Ovary (tissue), 9 donors: ENCODE results near the gene TLNRD1. TPM values are rescaled to one million over a fixed set of nuclear protein-coding genes. Genes with fewer than 3 reads are reported as not detected.

Source experiments
- DNase-seq, 5 donors: peaks; one replicate each; pipeline ENCODE4 v3.0.0-alpha.2; 2019 to 2020
- H3K27ac ChIP-seq, 2 donors: fragments of 200-600 bp; one replicate each; pipeline versions ENCODE4 v1.5.1 to v1.8.0; 2019 to 2022
- H3K27me3 ChIP-seq: fragments of 200-600 bp; one replicate; pipeline ENCODE4 v1.8.0; 2022
- H3K36me3 ChIP-seq: fragments of 200-600 bp; sonication (generic); one replicate; pipeline ENCODE4 v1.5.1; 2019
- H3K4me1 ChIP-seq: one replicate; pipeline ENCODE4 v1.8.1; 2013; ENCODE audit warnings: mild to moderate bottlenecking, moderate library complexity; ENCODE audit not compliant: insufficient read depth
- H3K4me3 ChIP-seq: fragments of 200-600 bp; sonication (generic); one replicate; pipeline ENCODE4 v1.5.1; 2017
- H3K9me3 ChIP-seq, 2 donors: fragments of 200-600 bp in 1 of 2; sonication (generic) in 1 of 2; one replicate each; pipeline versions ENCODE4 v1.5.1 to v1.8.1; 2013 to 2019; ENCODE audit warnings: mild to moderate bottlenecking in 1 of 2, moderate library complexity in 1 of 2
- EP300 ChIP-seq: sonication (generic); formaldehyde crosslinking; IDR thresholded peaks from one replicate; pipeline ENCODE4 v1.6.1; 2017; ENCODE audit warnings: antibody characterized with exemption
- POLR2A ChIP-seq: fragments of 450-650 bp; IDR thresholded peaks from one replicate; pipeline ENCODE4 v1.6.1; 2017; ENCODE audit warnings: antibody characterized with exemption, mild to moderate bottlenecking, moderate library complexity
- WGBS, 3 donors: extraction: QIAGEN DNeasy Blood & Tissue Kit in 1 of 3; methylation state at CpG; one replicate each; pipeline versions ENCODE4 v1.1.5 to v1.1.7; 2013 to 2017; 5-methylcytosine and 5-hydroxymethylcytosine counted together
- intact Hi-C, 4 donors: fragments of 100-400 bp; cut with DNase I; formaldehyde crosslinking; loops; one replicate each; pipeline versions ENCODE4 v1.11.0 to v1.15.1; 2022 to 2023
- polyA plus RNA-seq, 2 donors: library from polyadenylated mRNA; stranded (reverse); fragments of 200-250 nt in 1 of 2; fragments of 350-450 nt in 1 of 2; fragmentation: Illumina TruSeq in 1 of 2; extraction: RNeasy Lipid Tissue Mini Kit (QIAGEN cat#74804) in 1 of 2; gene quantifications; one replicate each; pipeline ENCODE4 v1.2.3, GENCODE V29; 2013 to 2014
- total RNA-seq, 7 donors: library from RNA; depleted of rRNA in 2 of 7; stranded (reverse); fragments of >200 nt in 2 of 7; fragmentation: NEBNext Ultra II Directional in 3 of 7; extraction: Animal tissue kit (Norgen Biotek cat#: 25700) in 3 of 7; gene quantifications; one replicate each; pipeline versions ENCODE4 v1.1.0 to v1.2.4, GENCODE V29; 2016 to 2023
- TF ChIP-seq, protein P1 (sequence below), 3 donors: fragments of 450-650 bp in 2 of 3; fragments of 200-600 bp in 1 of 3; IDR thresholded peaks; one replicate each; pipeline versions ENCODE4 v1.5.1 to v1.8.0; 2016 to 2022; ENCODE audit warnings: antibody characterized with exemption in 3 of 3, mild to moderate bottlenecking in 1 of 3
- donor health status: DM: no; HTN: no; CAD: no; lungs with moderate emphysema.
- donor health status: DM: no; HTN: no; CAD: no.
- donor health status: Bipolar disorder and iron deficiency.
- donor health status: DM: yes; HTN: yes; CAD: no.
- donor health status: DM: no; HTN: no; CAD: no.
- donor health status: DM: yes; HTN: yes; CAD: no.

The TLNRD1 gene
- total and polyA plus RNA-seq, 9 donors = 4.2 to 15.2 (median 10.3) TPM

DNA sequence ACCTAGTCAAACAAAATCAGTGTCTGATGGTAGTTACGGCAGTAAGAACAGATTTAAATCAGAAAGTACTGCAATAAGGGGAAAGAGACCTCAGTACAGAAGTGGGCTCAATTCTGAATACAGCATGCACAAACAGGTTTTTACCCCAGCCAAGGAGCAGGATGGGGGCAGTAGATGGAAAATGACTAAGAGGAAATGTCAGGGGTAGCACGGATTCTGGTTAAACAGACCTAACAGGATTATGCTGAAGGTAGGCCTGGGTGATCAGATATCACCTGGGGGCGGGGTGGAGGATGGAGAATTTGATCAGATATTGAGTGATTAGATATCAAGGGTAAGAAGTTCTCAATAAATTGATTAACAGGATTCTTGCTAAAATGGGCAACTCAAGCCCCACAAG lies 30.1 kb upstream of the TLNRD1 start:
- Histone ChIP-seq H3K4me1 (peaks cover 5% of the 10 kb centered on the region), H3K9me3 (no peaks in the 10 kb centered on the region), H3K27me3 (no peaks in the 10 kb centered on the region), H3K4me3 (no peak overlapping the region), H3K36me3 (no peaks in the 10 kb centered on the region), H3K27ac (no peak overlapping the region)
- intact Hi-C loops = loop anchor here in 2 of 4 donors (5.0 to 10.0 kb wide), 4 partner anchors 186 to 518 kb away; no protein-coding TSS in a partner anchor
- 92 to 94% (median 92%) methylated on average over 3 of the region's 3 CpGs for WGBS, 3 donors
- TF ChIP-seq EP300 = no peak
- DNase-seq = no peak

DNA sequence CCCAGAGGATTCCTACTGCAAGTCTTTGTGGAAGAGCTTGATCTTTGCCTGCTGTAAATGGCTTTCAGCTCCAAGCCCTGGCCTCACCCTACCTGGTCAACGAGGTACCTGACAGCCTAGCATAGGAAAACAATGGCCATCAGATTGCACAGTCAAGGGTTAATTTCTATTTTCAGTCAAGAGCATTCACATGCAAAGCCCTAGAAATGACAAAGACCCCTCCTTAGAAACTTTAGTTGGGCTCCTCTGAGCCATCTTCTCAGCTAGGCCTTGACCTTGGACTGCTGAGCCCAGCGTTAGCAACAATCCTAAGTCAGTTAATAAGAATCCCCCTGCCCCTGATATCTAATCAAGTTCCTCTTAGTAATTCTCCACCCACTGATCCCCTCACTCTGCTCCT lies 29.6 kb upstream of the TLNRD1 start:
- no peaks in the 10 kb centered on the region for H3K36me3 ChIP-seq
- H3K27me3 ChIP-seq = no peaks in the 10 kb centered on the region
- DNase-seq = no peak
- intact Hi-C loops = loop anchor here in 2 of 4 donors (5.0 to 10.0 kb wide), 4 partner anchors 186 to 519 kb away; no protein-coding TSS in a partner anchor
- H3K4me3 ChIP-seq = no peak overlapping the region
- TF ChIP-seq, protein P1, sequence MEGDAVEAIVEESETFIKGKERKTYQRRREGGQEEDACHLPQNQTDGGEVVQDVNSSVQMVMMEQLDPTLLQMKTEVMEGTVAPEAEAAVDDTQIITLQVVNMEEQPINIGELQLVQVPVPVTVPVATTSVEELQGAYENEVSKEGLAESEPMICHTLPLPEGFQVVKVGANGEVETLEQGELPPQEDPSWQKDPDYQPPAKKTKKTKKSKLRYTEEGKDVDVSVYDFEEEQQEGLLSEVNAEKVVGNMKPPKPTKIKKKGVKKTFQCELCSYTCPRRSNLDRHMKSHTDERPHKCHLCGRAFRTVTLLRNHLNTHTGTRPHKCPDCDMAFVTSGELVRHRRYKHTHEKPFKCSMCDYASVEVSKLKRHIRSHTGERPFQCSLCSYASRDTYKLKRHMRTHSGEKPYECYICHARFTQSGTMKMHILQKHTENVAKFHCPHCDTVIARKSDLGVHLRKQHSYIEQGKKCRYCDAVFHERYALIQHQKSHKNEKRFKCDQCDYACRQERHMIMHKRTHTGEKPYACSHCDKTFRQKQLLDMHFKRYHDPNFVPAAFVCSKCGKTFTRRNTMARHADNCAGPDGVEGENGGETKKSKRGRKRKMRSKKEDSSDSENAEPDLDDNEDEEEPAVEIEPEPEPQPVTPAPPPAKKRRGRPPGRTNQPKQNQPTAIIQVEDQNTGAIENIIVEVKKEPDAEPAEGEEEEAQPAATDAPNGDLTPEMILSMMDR (IDR thresholded peaks at IDR 0.05) = no peak
- TF ChIP-seq POLR2A = no peak
- TF ChIP-seq EP300 = no peak
- WGBS, 3 donors = 53 to 62% (median 53%) methylated on average over 2 of the region's 2 CpGs
- H3K9me3 ChIP-seq = no peaks in the 10 kb centered on the region
- no peak overlapping the region for H3K27ac ChIP-seq
- peaks cover 5% of the 10 kb centered on the region for H3K4me1 ChIP-seq

DNA sequence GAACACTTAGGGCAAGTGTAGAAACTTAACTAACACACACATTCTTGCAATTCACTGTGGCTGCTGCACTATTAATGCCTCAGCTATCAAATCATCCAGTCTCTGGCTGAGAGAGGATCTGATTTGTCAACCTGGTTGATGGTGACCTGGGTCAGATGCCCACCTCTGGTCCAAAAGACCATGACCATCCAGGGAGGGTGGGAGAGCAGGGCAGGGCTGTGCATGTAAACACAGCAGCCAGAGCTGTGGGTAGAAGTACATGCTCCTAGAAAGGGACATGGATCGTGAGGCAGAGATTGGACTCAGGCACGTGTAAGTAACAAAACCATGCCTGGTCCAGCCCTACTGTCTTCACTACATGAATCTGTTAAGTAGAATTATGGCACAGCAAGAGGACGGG lies 28.4 kb upstream of the TLNRD1 start:
- TF ChIP-seq EP300 (no peak), POLR2A (no peak)
- TF ChIP-seq, protein P1 (IDR thresholded peaks at IDR 0.05) = no peak
- no peaks in the 10 kb centered on the region for H3K36me3 ChIP-seq
- peaks cover 4% of the 10 kb centered on the region for H3K4me1 ChIP-seq
- 88 to 93% (median 88%) methylated on average over 3 of the region's 3 CpGs for WGBS, 3 donors
- no peak overlapping the region for H3K27ac ChIP-seq
- H3K9me3 ChIP-seq = no peaks in the 10 kb centered on the region
- no peak for DNase-seq
- H3K4me3 ChIP-seq = no peak overlapping the region
- H3K27me3 ChIP-seq = no peaks in the 10 kb centered on the region
- intact Hi-C loops = loop anchor here in 2 of 4 donors (5.0 to 10.0 kb wide), 4 partner anchors 187 to 520 kb away; no protein-coding TSS in a partner anchor

DNA sequence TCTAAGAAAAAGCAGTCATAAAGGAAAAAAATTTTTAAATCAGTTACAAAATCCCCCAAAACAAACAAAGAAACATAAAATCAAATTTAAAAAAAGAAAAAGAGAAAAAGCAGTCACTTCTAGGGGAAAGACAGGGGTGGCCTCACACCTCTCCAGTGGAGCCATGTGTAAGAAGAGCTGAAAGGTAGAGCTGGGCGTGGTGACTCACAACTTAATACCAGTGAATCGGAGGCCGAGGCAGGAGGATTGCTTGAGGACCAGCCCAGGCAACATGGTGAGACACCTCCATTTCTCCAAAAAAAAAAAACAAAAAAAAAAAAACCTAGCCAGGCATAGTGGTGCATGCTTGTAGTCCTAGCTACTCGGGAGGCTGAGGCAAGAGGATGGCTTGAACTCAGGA lies 25.8 kb upstream of the TLNRD1 start:
- H3K4me3 ChIP-seq = no peak overlapping the region
- no peaks in the 10 kb centered on the region for H3K27me3 ChIP-seq
- H3K9me3 ChIP-seq = no peaks in the 10 kb centered on the region
- H3K27ac ChIP-seq = no peak overlapping the region
- no peaks in the 10 kb centered on the region for H3K36me3 ChIP-seq
- intact Hi-C loops = loop anchor here in 2 of 4 donors (5.0 to 10.0 kb wide), 5 partner anchors 190 to 523 kb away; no protein-coding TSS in a partner anchor
- peaks cover 2% of the 10 kb centered on the region for H3K4me1 ChIP-seq
- no peak for DNase-seq
- no peak for TF ChIP-seq EP300
- no peak for TF ChIP-seq POLR2A
- TF ChIP-seq, protein P1 (IDR thresholded peaks at IDR 0.05) = no peak
- WGBS, 3 donors = 92 to 98% (median 98%) methylated on average over 4 of the region's 4 CpGs

DNA sequence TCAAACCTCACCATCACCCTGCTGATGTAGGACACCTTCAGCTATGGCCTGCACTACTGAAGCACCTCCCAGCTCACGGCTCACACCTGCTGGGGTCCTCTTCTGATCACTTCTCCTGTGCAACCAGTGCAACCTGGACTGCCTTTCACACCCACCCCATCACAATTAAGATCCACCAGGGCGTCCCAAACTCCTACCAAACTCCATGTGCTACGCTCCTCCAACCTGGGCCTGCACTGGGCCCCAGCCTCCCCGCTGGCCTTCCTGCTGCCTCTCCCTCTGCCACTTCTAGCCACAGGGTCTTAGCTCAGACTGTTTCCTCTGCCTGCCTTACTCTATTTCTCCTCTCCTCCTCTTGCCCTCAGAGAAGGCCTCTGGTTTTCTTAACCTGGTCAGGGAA lies 23.9 kb upstream of the TLNRD1 start:
- H3K4me1 ChIP-seq = peaks cover 2% of the 10 kb centered on the region
- H3K4me3 ChIP-seq = no peak overlapping the region
- H3K27me3 ChIP-seq = no peaks in the 10 kb centered on the region
- TF ChIP-seq POLR2A (no peak), EP300 (no peak)
- TF ChIP-seq, protein P1 (IDR thresholded peaks at IDR 0.05) = no peak
- H3K9me3 ChIP-seq = no peaks in the 10 kb centered on the region
- intact Hi-C loops = loop anchor here in 2 of 4 donors (5.0 to 10.0 kb wide), 3 partner anchors 192 to 515 kb away; no protein-coding TSS in a partner anchor
- H3K36me3 ChIP-seq = no peaks in the 10 kb centered on the region
- H3K27ac ChIP-seq = no peak overlapping the region
- no peak for DNase-seq
- WGBS, 3 donors = 91 to 97% (median 96%) methylated on average over 4 of the region's 4 CpGs
